ENCODE measurements around the gene SYT8. TPM values are rescaled to one million over a fixed set of nuclear protein-coding genes. Genes with fewer than 3 reads are reported as not detected.
A peak's percentile ranks its signal among the peaks of the same experiment; 100 is the strongest.

Gene SYT8
- total and polyA plus RNA-seq, 2 experiments from 2014 or later = not detected

GRCh38 chr11:1880746-1881441 lies 46.1 kb downstream of the SYT8 start:
- ATAC-seq (no peak), DNase-seq (ENCODE audit: low spot score) (no peak)
- Histone ChIP-seq H3K27me3 (ENCODE audit: insufficient read depth) (no peaks in the 10 kb centered on the region), H3K27ac (ENCODE audit: low read depth) (no peak overlapping the region), H3K9me2 (ENCODE audit: insufficient read depth) (no peaks in the 10 kb centered on the region), H3K36me3 (ENCODE audit: insufficient read depth) (no peaks in the 10 kb centered on the region), H3K4me1 (ENCODE audit: insufficient read depth) (no peaks in the 10 kb centered on the region), H3K4me2 (no peak overlapping the region), H4K20me1 (replicated peaks; ENCODE audit: insufficient read depth) (no peaks in the 10 kb centered on the region), H3K4me3 (no peak overlapping the region), H3K79me2 (replicated peaks; ENCODE audit: insufficient read depth) (no peaks in the 10 kb centered on the region), H3F3A (replicated peaks; ENCODE audit: low read depth) (no peaks in the 10 kb centered on the region), H2AFZ (no peak overlapping the region)
- TF ChIP-seq STAT1 (IDR thresholded peaks at IDR 0.05; ENCODE audit: unreplicated experiment) = no peak
- no peak overlapping the region for H3K4me3 Mint-ChIP-seq
- no peak overlapping the region for H3K27ac Mint-ChIP-seq
- H3K4me1 Mint-ChIP-seq = no peaks in the 10 kb centered on the region; the same call in 2 of the 3 replicates
- H3K9me3 Mint-ChIP-seq = no peaks in the 10 kb centered on the region
- H3K27me3 Mint-ChIP-seq (ENCODE audit: insufficient read depth, low read depth, poor library complexity) = peaks cover 4% of the 10 kb centered on the region
- H3K36me3 Mint-ChIP-seq (ENCODE audit: low read depth) = no peaks in the 10 kb centered on the region

GRCh38 chr11:1881442-1882264 lies 46.9 kb downstream of the SYT8 start:
- Histone ChIP-seq H3K4me1 (ENCODE audit: insufficient read depth) (no peaks in the 10 kb centered on the region), H3K4me2 (no peak overlapping the region), H3K27ac (ENCODE audit: low read depth) (no peak overlapping the region), H3K4me3 (no peak overlapping the region), H3F3A (replicated peaks; ENCODE audit: low read depth) (no peaks in the 10 kb centered on the region), H4K20me1 (replicated peaks; ENCODE audit: insufficient read depth) (no peaks in the 10 kb centered on the region), H3K27me3 (ENCODE audit: insufficient read depth) (no peaks in the 10 kb centered on the region), H2AFZ (no peak overlapping the region), H3K36me3 (ENCODE audit: insufficient read depth) (no peaks in the 10 kb centered on the region), H3K79me2 (replicated peaks; ENCODE audit: insufficient read depth) (no peaks in the 10 kb centered on the region), H3K9me2 (ENCODE audit: insufficient read depth) (no peaks in the 10 kb centered on the region)
- TF ChIP-seq ETS1 (IDR thresholded peaks at IDR 0.05) = no peak
- no peak for TF ChIP-seq ZNF114 (CRISPR knock-in tag; IDR thresholded peaks at IDR 0.05)
- no peak for TF ChIP-seq STAT1 (IDR thresholded peaks at IDR 0.05; ENCODE audit: unreplicated experiment)
- TF ChIP-seq EZH2 (IDR thresholded peaks at IDR 0.05; ENCODE audit: low read depth, unreplicated experiment) = no peak
- no peak for TF ChIP-seq ZNF462 (CRISPR knock-in tag; IDR thresholded peaks at IDR 0.05)
- no peak for TF ChIP-seq ZNF331 (CRISPR knock-in tag; IDR thresholded peaks at IDR 0.05; ENCODE audit: low read depth)
- ATAC-seq (peak; percentile 7; the same call in 2 of the 3 replicates), DNase-seq (ENCODE audit: low spot score) (no peak)
- H3K27me3 Mint-ChIP-seq (ENCODE audit: insufficient read depth, low read depth, poor library complexity) = peaks cover 4% of the 10 kb centered on the region
- no peaks in the 10 kb centered on the region for H3K4me1 Mint-ChIP-seq
- no peaks in the 10 kb centered on the region for H3K9me3 Mint-ChIP-seq
- H3K36me3 Mint-ChIP-seq (ENCODE audit: low read depth) = no peaks in the 10 kb centered on the region
- H3K4me3 Mint-ChIP-seq = no peak overlapping the region
- H3K27ac Mint-ChIP-seq = no peak overlapping the region

Data from GM23338 (cell line).